Caco-2 (cell line): ENCODE results near the gene TMEM59L. TPM values are rescaled to one million over a fixed set of nuclear protein-coding genes. Genes with fewer than 3 reads are reported as not detected.
A peak's percentile ranks its signal among the peaks of the same experiment; 100 is the strongest.

Source experiments
- Bru-seq: library from RNA; stranded (reverse); fragments of 400-500 nt; gene quantifications from one replicate; lab custom pipeline; 2021; lab: Mats Ljungman, UMichigan
- BruChase-seq, 2 experiments: library from RNA; stranded (reverse); fragments of 400-500 nt; gene quantifications; one replicate each; lab custom pipeline; 2021; lab: Mats Ljungman, UMichigan
- BruUV-seq: library from RNA; stranded (reverse); fragments of 400-500 nt; replicated peaks from 2 replicates; lab custom pipeline; 2021; lab: Mats Ljungman, UMichigan
- CTCF ChIA-PET: fragments of 300-600 bp; sonication (Branson Sonifier 250); formaldehyde crosslinking; loops from one replicate; lab custom pipeline; 2022; ENCODE audit warnings: antibody characterized with exemption; lab: Charles Lee
- POLR2A ChIA-PET: fragments of 300-600 bp; sonication (Branson Sonifier 250); formaldehyde crosslinking; loops from one replicate; lab custom pipeline; 2022; ENCODE audit warnings: antibody characterized with exemption; lab: Charles Lee
- DNase-seq, 2 experiments: peaks; one replicate each; pipeline versions ENCODE4 v3.0.0 to v3.0.0-alpha.2; 2020 to 2022
- H3K27me3 ChIP-seq: replicated peaks from 2 replicates; pipeline ENCODE4 v1.6.0; 2011; ENCODE audit warnings: low read length; ENCODE audit not compliant: control insufficient read depth, insufficient read depth
- H3K36me3 ChIP-seq: 2 replicates; pipeline ENCODE4 v1.5.1; 2011; ENCODE audit warnings: low read length; ENCODE audit not compliant: control insufficient read depth, insufficient read depth
- H3K4me1 ChIP-seq: fragments of 250-450 bp; sonication (Bioruptor Pico); 2 replicates; pipeline ENCODE4 v1.5.1; 2020; ENCODE audit warnings: mild to moderate bottlenecking
- H3K4me3 ChIP-seq: 2 replicates; pipeline ENCODE4 v1.5.1; 2011; ENCODE audit warnings: low read depth, mild to moderate bottlenecking, control low read depth, low read length
- H3K9me3 ChIP-seq: fragments of 250-450 bp; sonication (Bioruptor Pico); 2 replicates; pipeline ENCODE4 v1.5.1; 2020; ENCODE audit warnings: mild to moderate bottlenecking, moderate library complexity
- H3K27ac Mint-ChIP-seq: one replicate; pipeline ENCODE4 v1.8.0; 2022; ENCODE audit warnings: mixed read lengths; ENCODE audit not compliant: unreplicated experiment
- H3K27me3 Mint-ChIP-seq: one replicate; pipeline ENCODE4 v1.8.0; 2022; ENCODE audit warnings: mixed read lengths; ENCODE audit not compliant: insufficient read depth, unreplicated experiment
- H3K36me3 Mint-ChIP-seq: one replicate; pipeline ENCODE4 v1.8.0; 2022; ENCODE audit warnings: mild to moderate bottlenecking, mixed read lengths; ENCODE audit not compliant: insufficient read depth, unreplicated experiment
- H3K4me1 Mint-ChIP-seq: one replicate; pipeline ENCODE4 v1.8.0; 2022; ENCODE audit warnings: low read depth, mixed read lengths; ENCODE audit not compliant: unreplicated experiment
- H3K4me3 Mint-ChIP-seq: one replicate; pipeline ENCODE4 v1.8.0; 2022; ENCODE audit warnings: mild to moderate bottlenecking, moderate library complexity, mixed read lengths; ENCODE audit not compliant: unreplicated experiment
- H3K9me3 Mint-ChIP-seq: one replicate; pipeline ENCODE4 v1.8.0; 2022; ENCODE audit warnings: mixed read lengths; ENCODE audit not compliant: unreplicated experiment
- intact Hi-C: fragments of 100-400 bp; cut with micrococcal nuclease; formaldehyde crosslinking; loops from one replicate; pipeline ENCODE4 v1.10.0; 2022; ENCODE audit not compliant: unreplicated experiment
- long read RNA-seq: library from polyadenylated mRNA; stranded (forward); transcript quantifications from one replicate; pipeline ENCODE4 v2.0.0, GENCODE V29; 2022
- total RNA-seq: library from RNA; stranded (reverse); gene quantifications from 2 replicates; pipeline ENCODE4 v1.2.3, GENCODE V29; 2022
- TF ChIP-seq, protein P1 (sequence below), 2 experiments: fragments of 200-600 bp in 1 of 2; IDR thresholded peaks; 1 replicate in 1 of 2; 2 replicates in 1 of 2; pipeline versions ENCODE4 v1.5.1 to v1.8.0; 2011 to 2022; ENCODE audit warnings: antibody characterized with exemption in 1 of 2, control low read depth in 1 of 2, inconsistent platforms in 1 of 2, low read depth in 1 of 2, low read length in 1 of 2, mild to moderate bottlenecking in 1 of 2, moderate library complexity in 1 of 2; ENCODE audit not compliant: insufficient read depth in 1 of 2, severe bottlenecking in 1 of 2, unreplicated experiment in 1 of 2

TMEM59L gene
- total RNA-seq: 0.25 TPM in 1 of 2 replicates, not detected in the other
- percentile 9 among the genes with signal in this experiment for Bru-seq, nascent RNA
- BruChase-seq, experiment 1, labeled RNA remaining after a 2-hour chase: not detected
- BruChase-seq, experiment 2, labeled RNA remaining after a 6-hour chase: percentile 13 among the genes with signal in this experiment
- long read RNA-seq: 0 reads

DNA sequence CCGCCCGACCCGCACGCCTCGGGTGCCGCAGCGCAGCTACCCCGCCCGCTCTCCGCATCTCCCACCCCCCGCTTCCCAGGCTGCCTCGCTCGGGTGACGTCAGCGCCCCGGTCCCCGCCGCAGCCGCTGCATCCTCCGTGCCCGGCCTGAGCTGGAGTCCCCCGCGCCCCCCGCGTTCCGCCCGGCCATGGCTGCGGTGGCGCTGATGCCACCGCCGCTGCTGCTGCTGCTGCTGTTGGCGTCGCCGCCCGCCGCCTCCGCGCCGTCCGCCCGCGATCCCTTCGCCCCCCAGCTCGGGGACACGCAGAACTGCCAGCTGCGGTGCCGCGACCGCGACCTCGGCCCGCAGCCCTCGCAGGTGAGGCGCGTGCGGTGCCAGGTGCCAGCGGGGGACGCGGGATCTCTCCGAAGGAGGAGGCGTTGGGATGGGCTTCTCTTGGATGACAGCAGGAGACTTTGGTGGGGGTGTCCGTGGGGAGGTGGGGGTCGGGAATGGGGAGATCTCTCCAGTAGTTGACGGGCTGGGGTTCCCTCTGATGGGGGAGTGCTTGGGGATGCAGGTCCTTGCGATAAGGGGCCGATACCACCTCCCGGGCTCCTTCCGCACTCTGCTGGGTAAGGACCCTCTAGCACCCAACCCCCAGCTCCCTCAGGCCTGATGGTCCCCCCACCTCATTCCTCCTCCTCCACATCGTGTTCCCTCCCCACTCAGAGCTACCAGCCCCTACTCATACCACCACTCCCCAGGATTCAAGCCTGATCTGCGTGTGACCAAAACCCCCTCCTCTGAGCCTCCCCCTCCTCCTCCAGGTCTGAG lies at the start of gene TMEM59L:
TMEM59L (plus strand) TSS at position 99 of the 817 bp plus-strand sequence; CDS start at position 188, 89 bp downstream.
- peaks cover 12% of the 10 kb centered on the region for H3K27me3 ChIP-seq
- ChIA-PET CTCF (interaction anchor here (0.6 to 1.0 kb wide), 2 partner anchors 16 to 93 kb away, joined by 3 to 5 read pairs; no protein-coding TSS in a partner anchor), POLR2A (no interaction called here)
- DNase-seq: no peak
- intact Hi-C loops: no loop called here
- H3K36me3 ChIP-seq: no peaks in the 10 kb centered on the region
- no peaks in the 10 kb centered on the region for H3K9me3 Mint-ChIP-seq
- peak within 1 kb of the TSS; percentile 70 for H3K4me3 Mint-ChIP-seq
- peaks cover 30% of the 10 kb centered on the region for H3K27me3 Mint-ChIP-seq
- H3K4me3 ChIP-seq: peak within 1 kb of the TSS; percentile 30
- no peaks in the 10 kb centered on the region for H3K9me3 ChIP-seq
- no TSS peak for BruUV-seq
- TF ChIP-seq, protein P1, sequence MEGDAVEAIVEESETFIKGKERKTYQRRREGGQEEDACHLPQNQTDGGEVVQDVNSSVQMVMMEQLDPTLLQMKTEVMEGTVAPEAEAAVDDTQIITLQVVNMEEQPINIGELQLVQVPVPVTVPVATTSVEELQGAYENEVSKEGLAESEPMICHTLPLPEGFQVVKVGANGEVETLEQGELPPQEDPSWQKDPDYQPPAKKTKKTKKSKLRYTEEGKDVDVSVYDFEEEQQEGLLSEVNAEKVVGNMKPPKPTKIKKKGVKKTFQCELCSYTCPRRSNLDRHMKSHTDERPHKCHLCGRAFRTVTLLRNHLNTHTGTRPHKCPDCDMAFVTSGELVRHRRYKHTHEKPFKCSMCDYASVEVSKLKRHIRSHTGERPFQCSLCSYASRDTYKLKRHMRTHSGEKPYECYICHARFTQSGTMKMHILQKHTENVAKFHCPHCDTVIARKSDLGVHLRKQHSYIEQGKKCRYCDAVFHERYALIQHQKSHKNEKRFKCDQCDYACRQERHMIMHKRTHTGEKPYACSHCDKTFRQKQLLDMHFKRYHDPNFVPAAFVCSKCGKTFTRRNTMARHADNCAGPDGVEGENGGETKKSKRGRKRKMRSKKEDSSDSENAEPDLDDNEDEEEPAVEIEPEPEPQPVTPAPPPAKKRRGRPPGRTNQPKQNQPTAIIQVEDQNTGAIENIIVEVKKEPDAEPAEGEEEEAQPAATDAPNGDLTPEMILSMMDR (IDR thresholded peaks at IDR 0.05; ENCODE audit: insufficient read depth in 1 of 2, low read depth in 1 of 2, low read length in 1 of 2, severe bottlenecking in 1 of 2, unreplicated experiment in 1 of 2): no peak
- no peaks in the 10 kb centered on the region for H3K36me3 Mint-ChIP-seq
- H3K4me1 ChIP-seq: peaks cover 28% of the 10 kb centered on the region
- H3K4me1 Mint-ChIP-seq: peaks cover 13% of the 10 kb centered on the region
- H3K27ac Mint-ChIP-seq: no peak within 1 kb of the TSS

DNA sequence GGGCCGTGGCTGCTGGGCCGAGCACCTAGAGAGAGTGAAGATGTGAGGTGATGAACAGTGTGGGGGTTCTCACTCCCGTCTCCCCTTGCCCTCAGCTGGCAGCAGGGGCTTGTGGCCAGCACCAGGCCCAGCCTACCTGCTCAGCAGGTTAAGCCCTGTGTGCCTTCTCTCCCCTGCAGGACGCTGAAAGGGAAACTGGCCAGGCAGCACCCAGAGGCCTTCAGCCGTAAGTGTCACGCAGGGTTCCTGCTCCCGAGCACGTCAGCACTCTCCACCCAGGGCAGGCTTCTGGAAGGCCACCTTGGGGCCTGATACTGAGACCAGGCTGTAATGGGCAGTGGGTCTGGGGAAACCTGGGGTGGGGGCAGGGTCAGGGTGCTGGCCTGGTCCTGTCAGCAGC lies 45.7 kb upstream of the TMEM59L start:
- H3K4me1 Mint-ChIP-seq: no peaks in the 10 kb centered on the region
- no TSS peak for BruUV-seq
- no peaks in the 10 kb centered on the region for H3K27me3 Mint-ChIP-seq
- no peaks in the 10 kb centered on the region for H3K9me3 Mint-ChIP-seq
- CTCF ChIA-PET: no interaction called here
- no peak for DNase-seq
- intact Hi-C loops: no loop called here
- no peak overlapping the region for H3K27ac Mint-ChIP-seq
- H3K4me3 Mint-ChIP-seq: no peak overlapping the region
- Histone ChIP-seq H3K9me3 (no peaks in the 10 kb centered on the region), H3K36me3 (peaks cover 2% of the 10 kb centered on the region), H3K4me1 (no peaks in the 10 kb centered on the region), H3K27me3 (no peaks in the 10 kb centered on the region), H3K4me3 (no peak overlapping the region)
- TF ChIP-seq, protein P1 (IDR thresholded peaks at IDR 0.05; ENCODE audit: insufficient read depth in 1 of 2, low read depth in 1 of 2, low read length in 1 of 2, severe bottlenecking in 1 of 2, unreplicated experiment in 1 of 2): no peak
- POLR2A ChIA-PET: no interaction called here
- peaks cover 63% of the 10 kb centered on the region for H3K36me3 Mint-ChIP-seq

DNA sequence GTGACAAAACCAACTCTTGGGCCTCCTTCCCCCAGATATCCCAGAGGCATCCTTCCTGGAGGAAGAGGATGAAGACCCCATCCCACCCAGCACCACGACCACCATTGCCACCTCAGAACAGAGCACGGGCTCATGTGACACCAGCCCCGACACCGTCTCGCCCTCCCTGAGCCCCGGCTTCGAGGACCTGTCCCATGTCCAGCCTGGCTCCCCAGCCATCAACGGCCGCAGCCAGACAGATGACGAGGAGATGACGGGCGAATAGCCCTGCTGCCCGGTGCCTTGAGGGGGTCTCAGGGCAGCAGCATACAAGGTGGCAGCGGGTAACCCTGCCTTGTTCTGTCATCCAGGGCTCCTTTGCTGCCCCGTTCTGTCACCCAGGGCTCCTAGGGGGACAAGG lies 44.3 kb upstream of the TMEM59L start:
- Mint-ChIP-seq H3K4me1 (peaks cover 11% of the 10 kb centered on the region), H3K27me3 (no peaks in the 10 kb centered on the region), H3K4me3 (no peak overlapping the region), H3K27ac (no peak overlapping the region), H3K36me3 (peaks cover 76% of the 10 kb centered on the region), H3K9me3 (no peaks in the 10 kb centered on the region)
- H3K4me3 ChIP-seq: no peak overlapping the region
- peaks cover 2% of the 10 kb centered on the region for H3K36me3 ChIP-seq
- ChIA-PET CTCF (interaction anchor here (0.6 kb wide), 1 partner anchor 391 kb away, joined by 4 read pairs; no protein-coding TSS in a partner anchor), POLR2A (no interaction called here)
- intact Hi-C loops: no loop called here
- no peak for DNase-seq
- TF ChIP-seq, protein P1 (IDR thresholded peaks at IDR 0.05; ENCODE audit: insufficient read depth in 1 of 2, low read depth in 1 of 2, low read length in 1 of 2, severe bottlenecking in 1 of 2, unreplicated experiment in 1 of 2): no peak
- H3K27me3 ChIP-seq: no peaks in the 10 kb centered on the region
- BruUV-seq: no TSS peak
- no peaks in the 10 kb centered on the region for H3K9me3 ChIP-seq
- peaks cover 8% of the 10 kb centered on the region; the same call in 1 of the 2 replicates for H3K4me1 ChIP-seq
